Keratinocyte (primary cell): ENCODE measurements around the gene PIEZO1. TPM values are rescaled to one million over a fixed set of nuclear protein-coding genes. Genes with fewer than 3 reads are reported as not detected.

Experiments
- DNase-seq: peaks from one replicate; pipeline ENCODE4 v3.0.0-alpha.2; 2011; ENCODE audit warnings: low read depth, missing footprints, low spot score
- FAIRE-seq: peaks from 2 replicates; lab custom pipeline; 2011; peaks lifted over from hg19 to GRCh38; lab: Jason Lieb, UNC
- H2AFZ ChIP-seq: 2 replicates; pipeline ENCODE4 v1.6.0; 2012; ENCODE audit warnings: low read length, control low read depth, inconsistent platforms; ENCODE audit not compliant: control insufficient read depth
- H3K27ac ChIP-seq: 2 replicates; pipeline ENCODE4 v1.5.1; 2011; ENCODE audit warnings: low read length; ENCODE audit not compliant: control insufficient read depth, insufficient read depth
- H3K27me3 ChIP-seq: 3 replicates; pipeline ENCODE4 v1.6.0; 2011; ENCODE audit warnings: low read length; ENCODE audit not compliant: control insufficient read depth, insufficient read depth; ENCODE audit errors: extremely low read depth
- H3K36me3 ChIP-seq, 2 experiments: 2 replicates in 1 of 2; 3 replicates in 1 of 2; pipeline ENCODE4 v1.5.1; 2011; ENCODE audit warnings: low read length in 2 of 2, mild to moderate bottlenecking in 1 of 2; ENCODE audit not compliant: control insufficient read depth in 2 of 2, insufficient read depth in 2 of 2; ENCODE audit errors: extremely low read depth in 1 of 2
- H3K4me1 ChIP-seq: 3 replicates; pipeline ENCODE4 v1.5.1; 2011; ENCODE audit warnings: low read length; ENCODE audit not compliant: control insufficient read depth, insufficient read depth; ENCODE audit errors: extremely low read depth
- H3K4me2 ChIP-seq: 3 replicates; pipeline ENCODE4 v1.6.0; 2011; ENCODE audit warnings: low read depth, low read length; ENCODE audit not compliant: control insufficient read depth, insufficient read depth; ENCODE audit errors: extremely low read depth
- H3K4me3 ChIP-seq, 3 experiments: fragments of 200-600 bp in 1 of 3; sonication (generic) in 1 of 3; 2 replicates in 2 of 3; 3 replicates in 1 of 3; pipeline ENCODE4 v1.5.1; 2011 to 2016; ENCODE audit warnings: low read length in 3 of 3, mild to moderate bottlenecking in 3 of 3, control low read depth in 2 of 3, inconsistent platforms in 1 of 3, low read depth in 1 of 3, mixed read lengths in 1 of 3, mixed run types in 1 of 3, moderate library complexity in 1 of 3; ENCODE audit not compliant: control insufficient read depth in 2 of 3, insufficient read depth in 2 of 3; ENCODE audit errors: extremely low read depth in 1 of 3
- H3K79me2 ChIP-seq: 2 replicates; pipeline ENCODE4 v1.6.0; 2012; ENCODE audit warnings: low read length; ENCODE audit not compliant: control insufficient read depth, insufficient read depth
- H3K9ac ChIP-seq: 3 replicates; pipeline ENCODE4 v1.6.0; 2011; ENCODE audit warnings: low read length; ENCODE audit not compliant: control insufficient read depth, insufficient read depth; ENCODE audit errors: extremely low read depth
- H3K9me1 ChIP-seq: 3 replicates; pipeline ENCODE4 v1.6.0; 2011; ENCODE audit warnings: low read length; ENCODE audit not compliant: control insufficient read depth, insufficient read depth; ENCODE audit errors: extremely low read depth
- H3K9me3 ChIP-seq: 2 replicates; pipeline ENCODE4 v1.5.1; 2012; ENCODE audit warnings: low read depth, low read length; ENCODE audit not compliant: control insufficient read depth
- H4K20me1 ChIP-seq: 3 replicates; pipeline ENCODE4 v1.6.0; 2011; ENCODE audit warnings: low read length; ENCODE audit not compliant: control insufficient read depth, insufficient read depth; ENCODE audit errors: extremely low read depth
- EZH2 ChIP-seq: IDR thresholded peaks from one replicate; pipeline ENCODE4 v1.6.1; 2012; ENCODE audit warnings: inconsistent platforms, mild to moderate bottlenecking, low read length, moderate library complexity
- dilution Hi-C: fragments of 300-500 bp; cut with MboI; formaldehyde crosslinking; loops from one replicate; pipeline ENCODE4 v1.7.0; 2020; ENCODE audit warnings: low sequenced_read_pairs; ENCODE audit not compliant: extremely low pct_ligation_motif_present
- polyA plus RNA-seq, 5 experiments: library from polyadenylated mRNA; depleted of rRNA in 3 of 5; stranded (reverse) in 3 of 5; stranded (forward) in 1 of 5; unstranded in 1 of 5; fragments of >200 nt; gene quantifications; 1 replicate in 1 of 5; 2 replicates in 3 of 5; 3 replicates in 1 of 5; pipeline versions ENCODE4 v1.2.1 to v1.2.3, GENCODE V29; 2011 to 2012; ENCODE audit warnings: missing spikeins in 2 of 5, low read depth in 1 of 5, low replicate concordance in 1 of 5
- TF ChIP-seq, protein P1 (sequence below), 3 experiments: IDR thresholded peaks in 1 of 3; conservative IDR thresholded peaks in 1 of 3; optimal IDR thresholded peaks in 1 of 3; 2 replicates in 2 of 3; 3 replicates in 1 of 3; pipeline versions ENCODE3 to v1.5.1; 2011; ENCODE audit warnings: low read length in 3 of 3, mild to moderate bottlenecking in 3 of 3, moderate library complexity in 2 of 3, control low read depth in 1 of 3, inconsistent platforms in 1 of 3; ENCODE audit not compliant: insufficient read depth in 2 of 3; ENCODE audit errors: extremely low read depth in 1 of 3

Gene PIEZO1
- polyA plus RNA-seq, 1 donor (not counting 4 experiments of a cell fraction or from before 2014, with no cell fraction given) = 62.8 TPM

DNA sequence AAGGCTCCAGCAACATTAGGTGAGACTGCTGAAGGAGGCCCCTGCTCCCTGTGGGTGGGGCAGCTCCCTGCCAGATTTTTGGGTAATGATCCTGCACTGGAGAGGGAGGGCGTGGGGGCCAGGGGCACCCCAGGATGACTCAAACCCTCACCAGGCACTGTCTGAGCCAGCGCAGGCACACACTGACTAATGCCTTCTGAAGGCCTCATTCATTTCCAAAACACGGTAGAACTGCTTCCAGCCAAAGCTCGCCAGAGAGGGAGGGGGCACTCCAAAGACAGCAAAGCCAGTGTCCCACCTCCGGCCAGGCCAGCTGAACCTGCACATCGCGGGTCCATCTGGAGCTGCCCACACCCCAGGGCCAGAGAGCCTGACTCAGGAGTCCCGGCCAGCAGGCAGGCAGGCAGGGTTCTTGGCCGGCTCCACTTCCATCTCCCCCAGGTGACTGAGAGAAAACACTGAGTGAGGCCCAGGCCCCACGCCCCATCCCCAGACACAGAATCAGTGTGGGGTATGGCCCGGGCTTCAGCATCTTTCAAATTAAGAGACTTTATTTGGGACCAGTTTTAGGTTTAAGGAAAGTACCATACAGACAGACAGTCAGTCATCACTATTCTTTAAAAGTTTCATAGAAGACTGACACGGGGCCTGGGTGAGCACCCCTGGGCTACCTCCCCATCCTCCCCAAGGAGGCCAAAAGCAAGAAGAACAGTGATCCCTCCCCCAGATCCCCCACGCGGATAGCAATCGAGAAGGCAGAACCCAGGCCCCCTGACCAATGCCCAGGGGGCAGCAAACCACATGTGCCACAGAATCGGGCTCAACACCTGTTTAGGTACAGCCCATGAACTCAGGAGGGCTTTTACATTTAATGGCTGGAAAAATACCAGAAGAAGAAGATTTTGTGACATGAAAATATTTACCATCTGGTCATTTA lies 2.3 kb downstream of the PIEZO1 start:
- H3K36me3 ChIP-seq = peaks cover 7 to 11% of the 10 kb centered on the region in 2 experiments
- dilution Hi-C loops = no loop called here
- H3K4me3 ChIP-seq = peak overlapping the region; percentile 75 to 93 (median 78)
- H3K4me1 ChIP-seq = peaks cover 35% of the 10 kb centered on the region
- TF ChIP-seq EZH2 = no peak
- TF ChIP-seq, protein P1, sequence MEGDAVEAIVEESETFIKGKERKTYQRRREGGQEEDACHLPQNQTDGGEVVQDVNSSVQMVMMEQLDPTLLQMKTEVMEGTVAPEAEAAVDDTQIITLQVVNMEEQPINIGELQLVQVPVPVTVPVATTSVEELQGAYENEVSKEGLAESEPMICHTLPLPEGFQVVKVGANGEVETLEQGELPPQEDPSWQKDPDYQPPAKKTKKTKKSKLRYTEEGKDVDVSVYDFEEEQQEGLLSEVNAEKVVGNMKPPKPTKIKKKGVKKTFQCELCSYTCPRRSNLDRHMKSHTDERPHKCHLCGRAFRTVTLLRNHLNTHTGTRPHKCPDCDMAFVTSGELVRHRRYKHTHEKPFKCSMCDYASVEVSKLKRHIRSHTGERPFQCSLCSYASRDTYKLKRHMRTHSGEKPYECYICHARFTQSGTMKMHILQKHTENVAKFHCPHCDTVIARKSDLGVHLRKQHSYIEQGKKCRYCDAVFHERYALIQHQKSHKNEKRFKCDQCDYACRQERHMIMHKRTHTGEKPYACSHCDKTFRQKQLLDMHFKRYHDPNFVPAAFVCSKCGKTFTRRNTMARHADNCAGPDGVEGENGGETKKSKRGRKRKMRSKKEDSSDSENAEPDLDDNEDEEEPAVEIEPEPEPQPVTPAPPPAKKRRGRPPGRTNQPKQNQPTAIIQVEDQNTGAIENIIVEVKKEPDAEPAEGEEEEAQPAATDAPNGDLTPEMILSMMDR (optimal IDR thresholded peaks at IDR 0.05 in 1 of 3, IDR thresholded peaks at IDR 0.05 in 1 of 3, conservative IDR thresholded peaks at IDR 0.05 in 1 of 3; ENCODE audit: extremely low read depth in 1 of 3, insufficient read depth in 2 of 3, low read length in 3 of 3) = no peak
- H3K79me2 ChIP-seq = peaks cover 70% of the 10 kb centered on the region
- DNase-seq = peak; percentile 60
- peak; percentile 87 for FAIRE-seq
- no peak overlapping the region for H2AFZ ChIP-seq
- peak overlapping the region; percentile 100 for H3K4me2 ChIP-seq
- peak overlapping the region; percentile 95 for H3K9ac ChIP-seq
- H3K27ac ChIP-seq = peak overlapping the region; percentile 93
- no peaks in the 10 kb centered on the region for H3K27me3 ChIP-seq
- H3K9me3 ChIP-seq = no peaks in the 10 kb centered on the region
- H4K20me1 ChIP-seq = peaks cover 41% of the 10 kb centered on the region
- no peaks in the 10 kb centered on the region for H3K9me1 ChIP-seq

- Histone ChIP-seq H3K4me3 (peak overlapping the region in 2 of 3 experiments; percentile 78 to 93), H3K4me2 (peak overlapping the region; percentile 100), H3K79me2 (peaks cover 83% of the 10 kb centered on the region), H3K27me3 (no peaks in the 10 kb centered on the region), H3K9ac (peak overlapping the region; percentile 95), H3K36me3 (peaks cover 9 to 14% of the 10 kb centered on the region in 2 experiments), H2AFZ (no peak overlapping the region), H4K20me1 (peaks cover 45% of the 10 kb centered on the region), H3K4me1 (peaks cover 35% of the 10 kb centered on the region), H3K9me3 (no peaks in the 10 kb centered on the region), H3K9me1 (no peaks in the 10 kb centered on the region), H3K27ac (peak overlapping the region; percentile 93)
- FAIRE-seq = no peak
- DNase-seq = no peak
- dilution Hi-C loops = no loop called here
- no peak for TF ChIP-seq EZH2
- TF ChIP-seq, protein P1 (optimal IDR thresholded peaks at IDR 0.05 in 1 of 3, IDR thresholded peaks at IDR 0.05 in 1 of 3, conservative IDR thresholded peaks at IDR 0.05 in 1 of 3; ENCODE audit: extremely low read depth in 1 of 3, insufficient read depth in 2 of 3, low read length in 3 of 3) = no peak
Measured at GRCh38 chr16:88781140-88782077, 3.6 kb downstream of the PIEZO1 start.
